HG03460 (cell line): ENCODE results near the gene APLN.

Source experiments
- ATAC-seq: cut with Tn5 transposase; IDR thresholded peaks from one replicate; pipeline ENCODE4 v1.9.1; 2021; ENCODE audit not compliant: unreplicated experiment

Gene APLN

GRCh38 chrX:129641941-129642340, 12.8 kb downstream of the APLN start:
- ATAC-seq, result no peak

GRCh38 chrX:129641469-129641868, 13.3 kb downstream of the APLN start:
- no peak for ATAC-seq

GRCh38 chrX:129640737-129641136, 14.0 kb downstream of the APLN start:
- no peak for ATAC-seq

GRCh38 chrX:129638917-129639316, 15.8 kb downstream of the APLN start:
- ATAC-seq, result no peak

- ATAC-seq, result no peak
These were observed 17.3 kb downstream of the APLN start for GRCh38 chrX:129637217-129638109.

- no peak for ATAC-seq
These were observed 18.5 kb downstream of the APLN start for GRCh38 chrX:129636175-129636681.

- ATAC-seq, result no peak
These were observed 20.2 kb downstream of the APLN start for GRCh38 chrX:129634541-129634940.

GRCh38 chrX:129632443-129632842, 22.3 kb downstream of the APLN start:
- ATAC-seq, result no peak

- ATAC-seq, result no peak
These were observed 22.9 kb downstream of the APLN start for GRCh38 chrX:129631849-129632248.

GRCh38 chrX:129629837-129630236, 24.9 kb downstream of the APLN start:
- no peak for ATAC-seq

- no peak for ATAC-seq
These were observed 28.7 kb downstream of the APLN start for GRCh38 chrX:129626026-129626425.

- ATAC-seq, result no peak
These were observed 31.9 kb downstream of the APLN start for GRCh38 chrX:129622757-129623301.

GRCh38 chrX:129618997-129619396, 35.8 kb downstream of the APLN start:
- ATAC-seq, result no peak

GRCh38 chrX:129617420-129617819, 37.3 kb downstream of the APLN start:
- no peak for ATAC-seq

GRCh38 chrX:129614481-129615255, 40.1 kb downstream of the APLN start:
- ATAC-seq, result no peak

GRCh38 chrX:129613596-129613995, 41.2 kb downstream of the APLN start:
- no peak for ATAC-seq

- ATAC-seq, result no peak
These were observed 42.4 kb downstream of the APLN start for GRCh38 chrX:129612396-129612795.

- ATAC-seq, result no peak
These were observed 45.4 kb downstream of the APLN start for GRCh38 chrX:129609395-129609794.

GRCh38 chrX:129608496-129608895, 46.3 kb downstream of the APLN start:
- no peak for ATAC-seq

- ATAC-seq, result no peak
These were observed 47.8 kb downstream of the APLN start for GRCh38 chrX:129606918-129607317.

GRCh38 chrX:129600981-129601424, 53.8 kb downstream of the APLN start:
- no peak for ATAC-seq

- no peak for ATAC-seq
These were observed 54.8 kb downstream of the APLN start for GRCh38 chrX:129599996-129600395.
